Upper lobe of left lung (tissue), 6 donors: Measurements from ENCODE around the gene DLG5. TPM values are rescaled to one million over a fixed set of nuclear protein-coding genes. Genes with fewer than 3 reads are reported as not detected.
A peak's percentile ranks its signal among the peaks of the same experiment; 100 is the strongest.

Experiments used
- ATAC-seq, 2 donors: fragments of 200-7000 bp; cut with Tn5 transposase; one replicate each; pipeline ENCODE4 v1.9.1; 2022; ENCODE audit warnings: mild to moderate bottlenecking in 2 of 2, moderate library complexity in 2 of 2; ENCODE audit not compliant: low FRiP score in 2 of 2
- DNase-seq, 2 donors: peaks; one replicate each; pipeline ENCODE4 v3.0.0-alpha.2; 2019 to 2020
- H3K27ac ChIP-seq, 4 donors: fragments of 200-600 bp; sonication (generic); one replicate each; pipeline ENCODE4 v1.5.1; 2016 to 2019
- H3K27me3 ChIP-seq, 4 donors: fragments of 200-600 bp; sonication (generic); one replicate each; pipeline ENCODE4 v1.5.1; 2017 to 2019
- H3K36me3 ChIP-seq, 4 donors: fragments of 200-600 bp; sonication (generic); one replicate each; pipeline ENCODE4 v1.5.1; 2016 to 2019
- H3K4me1 ChIP-seq, 4 donors: fragments of 200-600 bp; sonication (generic); one replicate each; pipeline ENCODE4 v1.5.1; 2018 to 2019
- H3K4me3 ChIP-seq, 4 donors: fragments of 200-600 bp; sonication (generic); one replicate each; pipeline ENCODE4 v1.5.1; 2017 to 2019; ENCODE audit warnings: mild to moderate bottlenecking in 2 of 4, moderate library complexity in 1 of 4
- H3K9me3 ChIP-seq, 4 donors: fragments of 200-600 bp; sonication (generic); one replicate each; pipeline ENCODE4 v1.5.1; 2018 to 2019
- EP300 ChIP-seq, 4 donors: sonication (generic); formaldehyde crosslinking; IDR thresholded peaks; one replicate each; pipeline ENCODE4 v1.5.1; 2017; ENCODE audit warnings: antibody characterized with exemption in 4 of 4, control low read depth in 2 of 4
- POLR2A ChIP-seq, 4 donors: fragments of 450-650 bp; IDR thresholded peaks; one replicate each; pipeline ENCODE4 v1.5.1; 2016 to 2017; ENCODE audit warnings: antibody characterized with exemption in 4 of 4, mild to moderate bottlenecking in 2 of 4
- POLR2AphosphoS5 ChIP-seq, 2 donors: sonication (generic); formaldehyde crosslinking; IDR thresholded peaks; one replicate each; pipeline ENCODE4 v1.5.1; 2017; ENCODE audit warnings: antibody characterized with exemption in 2 of 2
- WGBS, 2 donors: methylation state at CpG; one replicate each; pipeline ENCODE4 v1.1.5; 2017 to 2018; 5-methylcytosine and 5-hydroxymethylcytosine counted together
- total RNA-seq, 6 donors: library from RNA; depleted of rRNA in 4 of 6; stranded (reverse); fragments of >200 nt in 4 of 6; gene quantifications; one replicate each; pipeline versions ENCODE4 v1.1.0 to v1.2.1, GENCODE V29; 2016 to 2021
- TF ChIP-seq, protein P1 (sequence below), 6 experiments: fragments of 450-650 bp in 4 of 6; fragments of 200-600 bp in 2 of 6; sonication (generic) in 2 of 6; IDR thresholded peaks; one replicate each; pipeline ENCODE4 v1.5.1; 2016 to 2019; ENCODE audit warnings: antibody characterized with exemption in 6 of 6
- donor health status: DM: no; HTN: no; CAD: no; lungs with moderate emphysema.
- donor health status: DM: no; HTN: yes; CAD: no; lungs with severe emphysema.

The DLG5 gene
- total RNA-seq, 6 donors from 2014 or later: 14.6 to 51.3 (median 23.4) TPM

DNA sequence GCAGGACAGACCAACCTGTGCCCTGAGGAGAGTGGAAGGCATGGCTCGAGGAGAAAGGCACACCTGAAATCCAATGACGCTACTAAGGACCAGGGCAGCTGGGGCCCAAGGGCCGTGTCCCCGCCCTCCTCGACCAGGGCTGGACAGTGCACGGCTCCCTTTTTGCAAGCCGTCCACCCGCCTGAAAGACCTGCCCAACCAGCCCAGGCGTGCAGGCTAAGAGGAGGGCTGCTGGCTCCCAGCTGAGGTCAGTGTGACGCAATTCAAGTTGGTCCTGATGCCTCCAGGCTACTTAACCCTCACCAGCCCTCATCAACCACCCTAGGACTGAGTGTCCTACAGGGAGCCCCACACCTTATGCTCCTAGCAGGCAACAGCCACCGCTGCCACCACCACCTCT is 69.3 kb downstream of the DLG5 start:
- 68 to 70% methylated on average over 7 to 11 of the region's 11 CpGs for WGBS, 2 donors
- Histone ChIP-seq H3K27me3 (no peaks in the 10 kb centered on the region), H3K36me3 (peaks cover 0 to 24% (median 14%) of the 10 kb centered on the region in 4 donors), H3K4me3 (no peak overlapping the region), H3K4me1 (peaks cover 0 to 3% (median 0%) of the 10 kb centered on the region in 4 donors), H3K9me3 (no peaks in the 10 kb centered on the region), H3K27ac (no peak overlapping the region)
- no peak for TF ChIP-seq POLR2AphosphoS5 (IDR thresholded peaks at IDR 0.05)
- no peak for TF ChIP-seq EP300 (IDR thresholded peaks at IDR 0.05)
- TF ChIP-seq POLR2A (IDR thresholded peaks at IDR 0.05): no peak
- TF ChIP-seq, protein P1, sequence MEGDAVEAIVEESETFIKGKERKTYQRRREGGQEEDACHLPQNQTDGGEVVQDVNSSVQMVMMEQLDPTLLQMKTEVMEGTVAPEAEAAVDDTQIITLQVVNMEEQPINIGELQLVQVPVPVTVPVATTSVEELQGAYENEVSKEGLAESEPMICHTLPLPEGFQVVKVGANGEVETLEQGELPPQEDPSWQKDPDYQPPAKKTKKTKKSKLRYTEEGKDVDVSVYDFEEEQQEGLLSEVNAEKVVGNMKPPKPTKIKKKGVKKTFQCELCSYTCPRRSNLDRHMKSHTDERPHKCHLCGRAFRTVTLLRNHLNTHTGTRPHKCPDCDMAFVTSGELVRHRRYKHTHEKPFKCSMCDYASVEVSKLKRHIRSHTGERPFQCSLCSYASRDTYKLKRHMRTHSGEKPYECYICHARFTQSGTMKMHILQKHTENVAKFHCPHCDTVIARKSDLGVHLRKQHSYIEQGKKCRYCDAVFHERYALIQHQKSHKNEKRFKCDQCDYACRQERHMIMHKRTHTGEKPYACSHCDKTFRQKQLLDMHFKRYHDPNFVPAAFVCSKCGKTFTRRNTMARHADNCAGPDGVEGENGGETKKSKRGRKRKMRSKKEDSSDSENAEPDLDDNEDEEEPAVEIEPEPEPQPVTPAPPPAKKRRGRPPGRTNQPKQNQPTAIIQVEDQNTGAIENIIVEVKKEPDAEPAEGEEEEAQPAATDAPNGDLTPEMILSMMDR (IDR thresholded peaks at IDR 0.05): no peak
- peak; percentile 48 to 81 for ATAC-seq
- DNase-seq: peak; percentile 77 to 82

DNA sequence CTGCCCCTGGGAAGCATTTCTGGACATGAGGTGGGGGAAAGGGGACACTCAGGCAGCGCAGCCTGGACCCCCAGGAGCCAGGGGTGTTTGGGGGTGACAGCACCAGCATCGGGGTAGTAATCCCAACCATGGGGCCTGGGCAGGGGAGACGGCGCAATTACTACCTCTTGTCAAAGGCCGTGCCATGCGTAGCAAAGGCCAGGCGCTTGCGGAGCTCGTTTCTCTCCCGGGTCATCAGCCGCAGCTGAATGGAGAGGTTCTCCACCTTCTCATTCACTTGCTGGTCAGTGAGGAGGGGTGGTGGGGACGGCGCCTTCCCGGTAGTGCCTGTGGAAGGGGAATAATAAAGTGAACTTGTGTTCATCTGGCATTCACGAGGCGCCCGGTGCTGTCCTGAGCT is 70.0 kb downstream of the DLG5 start:
- Histone ChIP-seq H3K27me3 (no peaks in the 10 kb centered on the region), H3K4me1 (peaks cover 0 to 3% (median 0%) of the 10 kb centered on the region in 4 donors), H3K9me3 (no peaks in the 10 kb centered on the region), H3K27ac (no peak overlapping the region), H3K36me3 (peaks cover 0 to 31% (median 15%) of the 10 kb centered on the region in 4 donors), H3K4me3 (no peak overlapping the region)
- DNase-seq (no peak), ATAC-seq (no peak)
- TF ChIP-seq, protein P1 (IDR thresholded peaks at IDR 0.05): no peak
- TF ChIP-seq POLR2AphosphoS5 (IDR thresholded peaks at IDR 0.05) (no peak), POLR2A (IDR thresholded peaks at IDR 0.05) (no peak), EP300 (IDR thresholded peaks at IDR 0.05) (no peak)
- WGBS, 2 donors: 96 to 97% methylated on average over 17 of the region's 17 CpGs

DNA sequence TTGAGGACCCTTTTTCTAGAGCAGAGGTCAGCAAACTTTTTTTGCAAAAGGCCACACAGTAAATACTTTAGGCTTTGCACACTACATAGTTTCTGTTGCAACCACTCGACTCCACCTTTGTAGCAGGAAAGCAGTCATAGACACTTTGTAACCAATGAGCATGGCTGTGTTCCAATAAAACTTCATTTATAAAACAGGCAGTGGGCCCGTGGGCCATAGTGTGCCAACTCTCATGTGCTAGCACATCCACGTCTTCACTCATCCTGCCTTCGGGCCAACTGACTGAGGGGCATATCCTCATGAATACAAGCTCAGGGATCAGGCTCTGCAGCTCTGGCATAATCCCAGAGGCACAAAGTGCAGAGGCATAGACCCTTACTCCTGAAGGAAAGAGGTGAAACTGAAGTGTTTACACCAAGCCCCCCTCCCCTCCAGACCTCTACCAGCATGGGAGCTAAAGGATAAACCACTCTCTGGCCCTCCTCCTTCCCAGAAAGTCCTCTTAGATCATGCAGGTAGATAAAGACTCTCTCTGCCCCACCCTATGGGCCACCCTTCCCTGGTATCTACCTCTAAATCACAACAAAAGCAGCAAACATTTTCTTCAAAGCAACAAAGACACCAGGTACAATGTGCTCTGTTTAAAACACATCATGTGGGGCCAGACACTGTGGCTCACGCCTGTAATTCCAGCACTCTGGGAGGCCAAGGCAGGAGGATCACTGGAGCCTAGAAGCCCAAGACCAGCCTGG is 71.0 kb downstream of the DLG5 start:
- Histone ChIP-seq H3K36me3 (peaks cover 0 to 39% (median 18%) of the 10 kb centered on the region in 4 donors), H3K27me3 (no peaks in the 10 kb centered on the region), H3K4me1 (peaks cover 0 to 3% (median 0%) of the 10 kb centered on the region in 4 donors), H3K4me3 (no peak overlapping the region), H3K27ac (no peak overlapping the region), H3K9me3 (no peaks in the 10 kb centered on the region)
- no peak for TF ChIP-seq POLR2A (IDR thresholded peaks at IDR 0.05)
- no peak for TF ChIP-seq POLR2AphosphoS5 (IDR thresholded peaks at IDR 0.05)
- TF ChIP-seq EP300 (IDR thresholded peaks at IDR 0.05): no peak
- TF ChIP-seq, protein P1 (IDR thresholded peaks at IDR 0.05): no peak
- DNase-seq (no peak), ATAC-seq (no peak)
- 70% methylated on average over 5 of the region's 5 CpGs for WGBS, 2 donors

DNA sequence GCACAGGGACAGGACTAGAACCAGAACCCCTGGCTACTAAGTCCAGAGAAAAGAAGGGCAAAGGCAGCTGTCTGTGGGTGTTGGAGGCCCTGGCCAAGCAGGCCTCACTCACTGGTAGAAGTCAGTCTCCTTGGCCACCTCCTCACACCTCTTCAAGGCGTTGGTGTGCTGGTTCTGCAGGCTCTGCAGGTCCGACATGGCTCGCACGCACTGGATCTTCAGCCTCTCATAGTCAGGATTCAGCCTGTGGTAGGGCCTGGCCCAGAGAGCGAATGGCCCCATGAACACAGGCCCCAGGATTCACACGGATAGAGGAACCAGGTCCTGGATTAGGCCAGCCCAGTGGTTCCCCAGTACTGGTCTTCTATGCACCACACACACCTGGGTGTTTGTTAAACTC is 72.4 kb downstream of the DLG5 start:
- 99% methylated on average over 6 of the region's 6 CpGs; no CpG with 5 or more reads in 1 of the 2 donors for WGBS, 2 donors
- Histone ChIP-seq H3K36me3 (peaks cover 0 to 42% (median 18%) of the 10 kb centered on the region in 4 donors), H3K4me3 (no peak overlapping the region), H3K4me1 (peaks cover 0 to 3% (median 0%) of the 10 kb centered on the region in 4 donors), H3K27ac (no peak overlapping the region), H3K27me3 (no peaks in the 10 kb centered on the region), H3K9me3 (no peaks in the 10 kb centered on the region)
- no peak for ATAC-seq
- TF ChIP-seq, protein P1 (IDR thresholded peaks at IDR 0.05): no peak
- TF ChIP-seq POLR2AphosphoS5 (IDR thresholded peaks at IDR 0.05): no peak
- TF ChIP-seq POLR2A (IDR thresholded peaks at IDR 0.05): no peak
- TF ChIP-seq EP300 (IDR thresholded peaks at IDR 0.05): no peak
- no peak for DNase-seq
